Pulmonary artery endothelial cell (primary cell): ENCODE measurements around the gene ANK3. TPM values are rescaled to one million over a fixed set of nuclear protein-coding genes. Genes with fewer than 3 reads are reported as not detected.
A peak's percentile ranks its signal among the peaks of the same experiment; 100 is the strongest.
"Not testable (repeated sequence)": the region's sequence is repeated elsewhere in the genome, so short reads cannot be mapped to it uniquely, and the experiment has no call there.

ENCODE experiments used
- DNase-seq: peaks from one replicate; pipeline ENCODE4 v3.0.0-alpha.2; 2011; ENCODE audit warnings: low read depth, low spot score
- total RNA-seq: library from RNA; depleted of rRNA; stranded (reverse); fragments of >200 nt; gene quantifications from 2 replicates; pipeline ENCODE4 v1.2.3, GENCODE V29; 2014

ANK3 gene
- total RNA-seq, 1 donor from 2014 or later: 12.4 TPM

DNA sequence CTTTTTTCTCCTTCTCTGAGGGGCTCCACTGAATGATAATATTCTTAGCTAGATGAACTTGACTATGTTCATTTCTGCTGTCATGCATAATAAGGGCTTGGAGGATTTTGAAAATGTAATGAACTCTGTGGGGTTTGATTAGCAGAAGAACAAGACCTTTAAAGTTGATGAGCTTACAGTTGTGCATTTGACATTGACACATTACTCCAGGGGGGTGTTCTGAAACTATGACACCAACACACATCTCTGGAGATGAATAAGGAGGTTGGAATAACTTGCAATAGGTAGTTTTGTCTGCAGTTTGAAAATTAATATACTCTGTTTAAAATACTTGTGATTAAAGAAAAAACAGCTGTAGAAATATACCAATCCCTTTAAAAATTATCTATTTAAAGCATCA, 80.3 kb downstream of the ANK3 start:
- DNase-seq: no peak

DNA sequence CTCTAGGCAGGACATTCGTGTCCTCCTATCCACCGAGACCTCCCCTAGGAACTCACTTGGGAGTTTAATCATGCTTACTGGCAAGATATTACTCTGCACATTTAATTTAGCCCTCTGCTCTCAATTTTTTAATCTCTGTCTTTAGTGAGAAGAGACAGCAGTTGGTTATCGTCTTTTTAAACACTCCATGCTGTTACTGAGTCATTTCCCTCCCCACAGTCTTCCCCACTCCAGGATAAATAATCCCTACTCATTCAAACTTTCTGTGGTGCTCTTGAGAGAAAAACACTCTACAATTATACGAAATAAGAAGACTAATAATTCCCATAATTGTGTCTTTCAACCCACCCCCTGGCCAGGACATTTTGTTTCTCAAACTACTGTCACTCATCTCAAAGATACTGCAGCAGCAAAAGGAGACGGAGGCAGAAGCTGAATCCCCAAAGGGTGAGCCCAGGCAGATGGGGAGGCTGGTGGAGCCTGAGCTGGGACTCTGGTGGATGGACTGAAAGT, 84.2 kb downstream of the ANK3 start:
- no peak for DNase-seq

DNA sequence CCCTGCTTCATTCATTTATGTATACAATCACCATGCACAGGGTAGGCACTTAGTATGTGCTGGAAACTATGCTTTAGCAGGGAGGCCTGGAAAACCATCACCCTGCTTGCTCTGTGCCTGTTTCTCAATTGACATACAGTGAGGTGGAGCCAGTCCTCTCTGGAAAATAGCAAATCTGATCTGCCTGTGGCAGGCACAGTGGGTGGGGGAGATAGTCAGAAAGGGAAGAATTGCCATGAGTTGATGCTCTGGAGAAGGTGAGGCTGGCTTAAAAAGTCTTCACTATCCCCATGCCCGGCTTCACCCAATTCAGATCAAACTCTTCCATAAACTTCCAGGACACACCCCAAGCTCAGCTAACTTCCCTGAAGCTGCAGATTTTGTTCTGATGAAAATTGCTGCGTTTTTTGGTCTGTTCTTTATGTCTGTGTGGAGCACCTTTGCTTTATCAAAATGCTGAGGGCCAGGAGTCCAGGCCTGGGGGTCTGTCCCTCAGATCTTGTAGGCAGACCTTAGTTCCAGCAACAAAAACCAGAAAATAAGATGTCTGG, 84.8 kb downstream of the ANK3 start:
- DNase-seq: no peak

DNA sequence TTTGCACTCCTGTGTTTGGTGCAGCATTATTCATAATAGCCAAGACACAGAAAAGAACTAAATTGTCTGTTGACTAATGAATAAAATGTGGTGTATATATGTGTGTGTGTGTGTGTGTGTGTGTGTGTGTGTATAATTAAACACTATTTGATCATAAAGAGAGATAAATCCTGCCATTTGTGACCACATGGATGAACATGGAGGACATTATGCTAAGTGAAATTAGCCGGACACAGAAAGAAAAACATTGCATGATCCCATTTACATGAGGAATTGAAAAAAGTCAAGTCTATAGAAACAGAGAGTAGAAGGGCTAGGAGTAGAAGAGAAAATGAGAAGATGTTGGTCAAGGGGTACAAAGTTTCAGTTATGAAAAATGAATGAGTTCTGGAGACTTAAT, 85.9 kb downstream of the ANK3 start:
- no peak for DNase-seq

DNA sequence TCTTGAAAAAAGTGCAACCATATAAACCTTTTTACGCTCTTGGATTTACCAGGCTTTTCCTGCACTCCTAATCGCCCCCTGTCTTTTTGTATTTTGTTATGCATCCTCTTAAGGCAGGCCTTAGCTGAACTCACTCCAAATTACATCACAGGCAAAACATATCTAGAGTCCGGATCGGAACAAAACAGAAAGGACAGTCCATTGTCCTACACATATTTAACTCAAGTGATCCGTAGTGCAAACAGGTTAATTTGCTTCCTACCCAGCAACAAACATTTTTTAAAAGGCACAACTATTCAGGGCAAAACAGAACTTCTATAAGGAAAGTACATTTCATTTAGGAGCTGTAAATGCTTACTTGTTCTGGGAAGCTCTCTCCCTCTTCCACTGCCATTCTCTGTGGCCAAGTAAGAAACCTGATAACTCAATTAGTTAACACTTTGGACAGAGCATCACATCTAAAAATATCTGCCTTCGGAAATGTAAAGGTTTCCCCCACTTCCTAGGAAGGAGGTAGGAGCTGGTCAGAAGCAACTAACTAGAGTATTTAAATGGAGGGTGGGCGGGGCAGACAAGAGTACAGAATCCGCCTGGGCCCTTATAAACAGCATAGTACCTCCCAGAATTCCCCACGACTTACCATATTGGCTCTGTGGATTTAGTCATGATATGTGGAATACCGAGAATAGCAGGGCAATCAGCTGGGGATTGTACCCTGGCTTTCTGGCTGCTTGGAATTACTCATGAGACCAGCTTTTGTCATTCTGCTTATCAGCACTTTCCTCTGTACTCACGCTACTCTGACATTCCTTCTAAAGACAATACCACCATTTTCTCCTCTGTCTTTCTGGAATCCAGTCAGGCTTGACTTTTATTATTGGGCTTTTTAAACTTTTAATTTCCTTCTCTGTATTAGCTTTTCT, 89.5 kb downstream of the ANK3 start:
- peak; percentile 85 for DNase-seq

DNA sequence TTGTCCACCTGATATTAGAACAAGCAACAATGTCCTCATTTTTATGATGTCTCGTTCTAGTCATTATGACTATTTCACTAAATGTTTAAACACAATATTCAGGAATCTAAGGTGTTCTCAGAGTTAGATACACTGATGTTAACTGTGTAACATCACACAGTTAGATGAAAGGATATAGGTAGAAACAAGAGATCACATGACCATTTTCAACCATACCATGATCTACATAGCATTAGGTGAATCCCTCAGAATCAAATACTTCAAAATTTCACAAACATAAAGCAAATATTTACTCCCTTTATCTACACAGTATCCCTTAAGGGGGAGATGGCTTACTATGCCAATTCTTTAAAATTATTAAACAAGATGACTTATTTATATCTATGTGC, 90.3 kb downstream of the ANK3 start:
- no peak for DNase-seq

DNA sequence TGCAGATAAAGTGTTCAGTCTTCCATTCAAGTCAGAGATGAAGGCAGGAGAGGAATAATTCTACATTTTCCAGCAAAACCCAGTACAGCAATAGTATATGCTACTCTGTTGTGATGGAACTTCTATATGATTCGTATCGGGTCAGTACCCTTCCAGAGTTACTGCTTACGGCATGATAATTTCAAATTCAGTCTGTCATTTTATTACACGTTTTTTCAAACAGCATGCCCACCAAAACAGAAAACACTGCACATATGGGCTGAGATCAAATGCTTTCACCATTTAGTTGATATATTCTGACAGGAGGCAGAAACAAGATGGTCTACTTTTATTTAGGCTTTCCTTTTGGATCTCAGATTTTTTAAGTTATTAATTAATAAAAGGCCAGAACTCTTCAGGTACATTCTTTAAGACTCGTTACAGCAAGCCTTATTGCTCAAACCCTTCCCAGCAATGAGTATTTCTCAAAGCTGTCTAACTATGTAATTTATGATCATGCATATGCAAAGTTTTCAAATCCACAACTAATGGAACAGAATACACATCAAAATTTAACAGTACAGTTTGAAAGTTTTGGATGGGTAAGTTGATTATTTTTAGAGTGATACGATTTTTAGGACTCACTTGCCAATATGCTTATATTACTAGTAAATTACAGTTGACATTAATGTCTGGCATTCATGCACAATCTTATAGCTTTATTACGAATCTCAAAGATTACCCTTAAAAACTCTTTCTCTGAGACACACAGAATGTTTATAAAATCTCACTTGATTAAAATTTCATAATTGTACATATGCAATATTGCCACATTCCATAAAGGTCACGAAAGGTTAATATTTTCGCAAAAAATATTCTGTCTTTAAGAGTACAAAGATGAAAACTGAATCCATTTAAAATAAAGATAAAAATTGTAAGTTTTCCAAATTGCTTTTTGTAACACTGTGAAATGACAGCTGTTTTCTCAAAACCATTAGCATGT, 91.0 kb downstream of the ANK3 start:
- no peak for DNase-seq

DNA sequence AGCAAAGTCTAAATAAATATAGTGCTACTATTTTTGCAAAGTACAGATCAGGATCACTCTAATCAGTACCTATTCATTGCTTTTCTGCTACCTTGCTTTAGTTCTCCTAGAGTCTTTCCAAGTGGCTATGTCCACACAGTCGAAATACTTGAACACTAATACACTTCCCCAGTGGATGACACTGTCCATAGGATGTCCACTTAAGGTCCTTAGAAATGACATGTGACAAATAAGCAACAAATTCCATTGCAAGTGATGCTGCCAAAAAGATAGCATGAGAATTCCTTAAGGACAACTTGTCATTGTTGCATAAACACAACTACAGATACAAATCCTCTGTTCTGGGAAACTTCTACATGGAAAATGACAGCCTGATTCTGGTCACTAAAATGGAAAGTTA, 93.6 kb downstream of the ANK3 start:
- no peak for DNase-seq

DNA sequence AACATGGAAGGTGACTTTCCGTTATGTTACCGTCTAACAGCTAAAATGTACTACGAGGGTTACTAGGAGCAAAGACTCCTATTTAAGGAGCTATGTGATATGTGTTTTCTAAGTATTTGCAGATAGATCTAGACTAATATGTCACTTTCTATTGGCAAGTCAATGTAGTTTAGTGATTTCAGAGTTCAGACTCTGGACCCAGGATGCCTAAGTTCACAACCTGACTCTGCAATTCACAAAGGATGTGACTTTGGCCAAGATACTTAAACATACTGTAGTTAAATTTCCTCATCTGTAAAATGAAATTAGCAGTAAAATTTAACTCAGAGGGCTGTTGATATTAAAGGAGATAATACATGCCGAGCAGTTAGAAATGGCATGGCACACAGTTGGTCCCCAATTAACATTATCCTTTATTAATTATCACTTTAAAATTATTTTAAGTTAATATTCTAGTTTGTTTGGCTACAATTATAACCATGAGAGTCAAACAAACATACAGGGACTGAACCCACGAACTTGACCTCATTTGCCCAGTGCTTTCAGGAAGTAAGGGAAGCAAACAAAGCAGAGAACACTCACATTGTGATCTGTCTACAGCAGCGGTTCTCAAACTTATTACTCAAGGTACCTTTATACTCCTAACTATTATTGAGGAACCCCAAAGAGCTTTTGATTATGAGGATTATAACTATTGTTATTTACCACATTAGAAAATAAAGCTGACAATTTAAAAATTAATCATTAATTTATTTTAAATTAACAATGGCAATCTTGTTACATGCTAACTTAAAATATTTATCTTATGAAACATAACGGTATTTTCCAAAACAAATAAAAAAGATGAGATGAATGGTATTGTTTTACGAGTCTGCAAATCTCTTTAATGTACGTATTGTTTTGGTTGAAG, 94.4 kb downstream of the ANK3 start:
- DNase-seq: no peak

DNA sequence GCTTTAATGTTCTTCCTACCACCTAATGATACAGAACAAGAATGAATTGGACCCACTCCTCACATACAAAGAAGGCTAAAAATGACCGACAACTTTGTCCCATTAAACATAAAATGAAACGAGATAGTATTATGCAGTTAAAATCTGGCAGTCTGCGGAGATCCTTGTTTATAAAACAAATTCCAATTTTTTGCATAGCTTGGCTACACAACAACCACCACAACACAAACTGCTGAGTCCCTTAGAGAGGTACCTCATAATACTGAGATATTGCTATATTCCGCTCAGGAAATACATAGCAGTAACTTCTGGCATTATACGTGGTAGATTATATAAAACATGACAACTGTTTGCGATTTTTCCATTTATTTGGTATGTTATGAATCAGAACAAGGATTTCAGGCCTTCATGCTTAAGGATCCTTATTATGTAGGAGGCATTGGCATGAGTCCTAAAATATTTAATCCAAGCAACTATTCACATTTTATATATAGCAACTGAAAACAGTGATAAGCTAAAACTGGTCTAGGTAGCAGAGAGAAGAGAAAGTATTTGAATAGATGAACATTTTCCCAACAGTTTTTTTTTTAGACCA, 96.0 kb downstream of the ANK3 start:
- no peak for DNase-seq

DNA sequence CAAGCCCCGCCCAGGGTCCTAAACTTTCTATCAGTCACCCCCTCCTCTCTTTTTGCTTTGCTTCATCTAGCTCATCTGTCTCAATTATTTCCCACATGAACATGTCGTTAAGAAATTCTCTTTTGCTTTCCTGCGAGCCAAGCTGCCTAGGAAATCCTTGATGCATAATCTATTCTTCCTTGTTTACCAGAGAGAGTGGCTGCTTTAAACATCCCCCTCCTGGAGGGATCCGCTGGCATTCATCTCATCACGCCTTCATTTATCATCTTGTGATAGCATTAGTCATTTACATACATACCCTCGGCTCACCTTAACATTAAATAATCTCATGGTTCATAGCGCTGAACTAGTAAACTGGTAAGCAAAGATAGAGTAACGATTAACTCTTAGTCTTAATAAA, 96.7 kb downstream of the ANK3 start:
- DNase-seq: no peak

DNA sequence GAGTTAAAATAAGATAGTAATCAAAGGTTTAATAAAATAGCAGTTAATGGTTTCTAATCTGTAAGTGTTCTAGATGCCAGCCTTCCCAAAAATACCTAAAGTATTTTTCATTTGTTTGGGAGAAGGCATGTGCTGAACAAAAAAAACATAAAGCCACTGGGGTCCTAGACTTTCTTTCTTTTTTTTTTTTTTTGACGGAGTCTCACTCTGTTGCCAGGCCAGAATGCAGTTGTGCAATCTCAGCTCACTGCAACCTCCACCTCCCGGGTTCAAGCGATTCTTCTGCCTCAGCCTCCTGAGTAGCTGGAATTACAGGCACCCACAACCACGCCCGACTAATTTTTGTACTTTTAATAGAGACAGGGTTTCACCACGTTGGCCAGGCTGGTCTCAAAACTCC, 97.1 kb downstream of the ANK3 start:
- not testable (repeated sequence) for DNase-seq

DNA sequence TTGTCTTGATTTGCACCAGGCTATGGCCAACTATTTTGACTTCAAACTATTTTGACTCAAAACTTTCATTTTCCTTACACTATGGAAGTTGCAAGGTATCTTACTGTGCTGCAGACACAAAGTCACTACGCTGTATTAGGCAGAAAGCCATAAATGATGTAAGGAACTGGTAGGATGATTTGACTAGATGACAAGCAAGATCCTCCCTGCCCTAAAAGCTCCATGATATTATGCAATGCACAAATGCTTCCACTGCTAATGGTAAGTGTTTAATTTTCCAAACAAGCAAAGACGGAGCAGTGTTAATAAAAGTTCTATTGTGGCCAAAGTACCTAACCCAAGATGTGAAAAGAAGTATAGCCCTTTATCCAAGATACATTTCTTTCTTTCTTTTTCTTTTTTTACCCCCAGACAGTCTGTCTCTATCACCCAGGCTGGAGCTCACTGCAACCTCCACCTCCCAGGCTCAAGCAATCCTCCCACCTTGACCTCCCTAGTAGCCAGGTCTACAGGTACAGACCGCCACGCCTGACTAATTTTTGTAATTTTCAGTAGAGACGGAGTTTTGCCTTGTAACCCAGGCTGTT, 98.2 kb downstream of the ANK3 start:
- no peak for DNase-seq

DNA sequence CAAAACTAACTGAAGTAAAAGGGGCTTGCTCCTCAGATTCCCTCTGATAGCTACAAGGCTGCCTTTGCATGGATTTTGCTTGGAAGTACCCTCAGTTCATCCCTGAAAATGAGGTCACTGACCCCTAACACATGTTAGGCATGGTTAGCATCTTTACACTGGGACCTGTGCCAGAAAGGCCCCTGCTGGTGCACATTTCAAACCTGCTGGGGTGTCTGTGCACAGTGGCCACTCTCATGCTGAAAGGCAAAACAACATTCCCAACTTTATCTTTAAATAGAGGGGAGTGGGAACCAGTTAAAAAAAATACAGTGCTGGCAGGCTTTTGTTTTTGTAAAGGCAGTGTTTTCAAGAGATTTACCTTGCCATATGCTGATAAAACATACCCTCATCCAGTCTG, 99.1 kb downstream of the ANK3 start:
- no peak for DNase-seq

DNA sequence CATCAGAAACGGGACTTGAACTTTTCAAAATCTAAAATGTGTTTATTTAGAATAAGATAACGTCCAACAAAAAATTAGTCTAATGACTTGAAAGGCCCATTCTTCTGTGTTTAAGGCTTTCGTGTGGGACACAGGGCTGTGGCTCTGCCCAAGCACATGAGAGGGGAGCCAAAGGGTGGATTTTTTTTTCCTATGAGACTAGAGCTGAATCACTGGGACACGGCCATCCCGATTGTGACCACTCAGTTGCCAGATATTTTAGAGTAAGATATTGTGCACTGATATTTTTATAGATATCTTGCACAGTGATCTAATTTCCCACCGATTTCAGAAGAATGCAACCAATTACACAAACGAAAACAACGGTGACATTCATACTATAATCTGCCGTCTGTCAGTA, 99.9 kb downstream of the ANK3 start:
- no peak for DNase-seq

DNA sequence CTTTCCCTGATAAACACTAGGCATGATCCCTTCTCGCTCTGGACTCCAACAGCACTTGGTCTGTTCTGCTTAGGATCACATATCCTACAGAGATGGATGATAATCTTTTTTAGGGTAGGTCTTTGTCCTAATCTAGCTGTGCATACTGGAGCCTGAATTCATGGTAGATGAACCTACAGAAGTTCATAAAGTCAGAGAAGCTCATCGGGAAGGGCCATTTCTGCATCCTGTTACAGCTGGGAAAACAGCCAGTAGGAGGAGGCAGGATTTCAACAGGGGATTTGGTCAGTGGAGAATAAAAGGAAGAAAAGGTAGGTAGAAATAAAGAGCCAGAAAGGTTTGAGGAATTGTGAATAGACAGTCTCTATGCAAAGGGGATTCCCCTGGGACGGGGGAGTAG, 101.4 kb downstream of the ANK3 start:
- DNase-seq: no peak

DNA sequence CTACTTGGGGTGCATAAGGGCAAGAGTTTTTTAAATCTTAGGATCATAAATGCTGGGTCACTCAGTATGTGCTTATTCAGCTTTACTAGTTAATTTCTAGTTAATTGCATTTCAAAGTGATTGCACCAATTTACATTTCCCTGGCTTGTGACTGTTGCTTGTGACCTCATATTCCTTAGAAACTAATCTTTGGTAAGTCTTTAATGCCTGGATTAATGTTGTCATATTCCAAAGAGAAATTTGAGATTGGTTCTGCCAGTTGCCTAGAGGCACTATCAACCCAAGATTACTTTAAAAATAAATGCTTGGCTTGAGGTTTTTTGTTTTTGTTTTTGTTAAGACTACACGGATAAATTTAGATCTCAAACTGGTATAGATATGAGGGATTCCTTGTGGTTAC, 103.1 kb downstream of the ANK3 start:
- DNase-seq: no peak

DNA sequence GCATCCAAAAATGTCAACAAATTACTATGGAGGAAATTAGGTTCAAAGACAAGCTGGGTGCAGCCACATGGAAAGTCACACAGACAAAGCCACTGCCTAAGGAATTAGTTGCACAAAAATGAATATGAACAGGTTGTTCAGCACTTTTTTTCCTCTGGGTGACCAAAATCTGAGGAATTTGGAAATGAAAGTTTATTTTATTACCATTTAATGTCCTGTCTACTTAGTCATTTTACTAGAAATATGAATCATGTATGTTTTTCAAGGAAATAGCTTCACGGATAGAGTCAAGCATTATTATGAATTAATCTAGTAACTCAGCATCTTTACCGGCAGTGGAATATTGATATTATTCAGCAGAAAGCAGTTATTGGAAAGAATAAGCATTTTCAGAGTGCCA, 106.3 kb downstream of the ANK3 start:
- no peak for DNase-seq

DNA sequence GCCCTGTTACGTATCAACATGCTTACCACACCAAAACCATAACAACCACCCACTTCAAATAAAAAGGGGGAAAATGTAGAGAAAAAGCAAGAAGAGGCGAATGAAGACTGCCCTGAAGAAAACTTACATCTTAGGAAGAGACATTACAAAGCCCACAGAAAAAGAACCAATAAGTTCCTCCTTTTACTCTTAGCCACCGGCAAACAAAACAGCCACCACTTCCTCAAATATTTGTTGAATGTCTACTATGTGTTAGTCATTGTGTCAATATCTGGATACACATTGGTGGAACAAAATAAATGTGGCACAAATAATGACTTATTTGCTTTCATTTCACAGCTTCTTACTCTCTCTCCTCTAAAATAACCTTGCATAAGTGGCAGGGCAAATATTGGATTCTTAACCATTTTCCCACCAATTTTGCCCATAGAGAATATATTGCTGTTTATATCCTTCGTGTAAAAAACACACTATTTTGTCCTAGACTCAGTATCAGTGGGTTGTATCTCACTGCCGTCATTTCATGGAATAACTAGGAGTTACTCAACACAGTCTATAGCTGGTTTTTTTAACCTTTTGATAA, 106.8 kb downstream of the ANK3 start:
- peak; percentile 64 for DNase-seq
